Activated CD8-positive, alpha-beta T cell treated with anti-CD3 and anti-CD28 coated beads for 36 hours (primary cell): Measurements from ENCODE around the gene LMNB1. TPM values are rescaled to one million over a fixed set of nuclear protein-coding genes. Genes with fewer than 3 reads are reported as not detected.
"Not testable (repeated sequence)": the region's sequence is repeated elsewhere in the genome, so short reads cannot be mapped to it uniquely, and the experiment has no call there.

Source experiments
- ATAC-seq: fragments of 200-7000 bp; cut with Tn5 transposase; one replicate; pipeline ENCODE4 v1.10.0; 2021; ENCODE audit warnings: mild to moderate bottlenecking, moderate library complexity
- CTCF ChIA-PET: fragments of 350-600 bp; sonication (Branson Sonifier 250); formaldehyde crosslinking; loops from one replicate; lab custom pipeline; 2021; ENCODE audit warnings: antibody characterized with exemption; lab: Charles Lee
- POLR2A ChIA-PET: fragments of 350-600 bp; sonication (Branson Sonifier 250); formaldehyde crosslinking; loops from one replicate; lab custom pipeline; 2021; ENCODE audit warnings: antibody characterized with exemption; lab: Charles Lee
- DNase-seq: peaks from one replicate; pipeline ENCODE4 v3.0.0-alpha.2; 2020
- H3K27ac Mint-ChIP-seq: one replicate; pipeline ENCODE4 v1.8.0; 2021; ENCODE audit warnings: mild to moderate bottlenecking, mixed read lengths
- H3K27me3 Mint-ChIP-seq: one replicate; pipeline ENCODE4 v1.8.0; 2021; ENCODE audit warnings: mixed read lengths
- H3K36me3 Mint-ChIP-seq: one replicate; pipeline ENCODE4 v1.8.0; 2021; ENCODE audit warnings: low read depth, mixed read lengths
- H3K4me1 Mint-ChIP-seq: one replicate; pipeline ENCODE4 v1.8.0; 2021; ENCODE audit warnings: low read depth, mixed read lengths
- H3K4me3 Mint-ChIP-seq: one replicate; pipeline ENCODE4 v1.8.0; 2021; ENCODE audit warnings: mild to moderate bottlenecking, moderate library complexity, mixed read lengths
- H3K9me3 Mint-ChIP-seq: one replicate; pipeline ENCODE4 v1.8.0; 2021; ENCODE audit warnings: mixed read lengths
- CTCF ChIP-seq: fragments of 200-600 bp; IDR thresholded peaks from one replicate; pipeline ENCODE4 v1.8.0; 2022; ENCODE audit warnings: antibody characterized with exemption, mild to moderate bottlenecking
- intact Hi-C: fragments of 100-400 bp; cut with micrococcal nuclease; formaldehyde crosslinking; loops from one replicate; pipeline ENCODE4 v1.10.0; 2022
- total RNA-seq, 2 experiments: library from RNA; stranded (reverse); gene quantifications; one replicate each; pipeline ENCODE4 v1.2.3, GENCODE V29; 2021

LMNB1 gene
- total RNA-seq, 2 experiments from 2014 or later = 198 TPM

DNA sequence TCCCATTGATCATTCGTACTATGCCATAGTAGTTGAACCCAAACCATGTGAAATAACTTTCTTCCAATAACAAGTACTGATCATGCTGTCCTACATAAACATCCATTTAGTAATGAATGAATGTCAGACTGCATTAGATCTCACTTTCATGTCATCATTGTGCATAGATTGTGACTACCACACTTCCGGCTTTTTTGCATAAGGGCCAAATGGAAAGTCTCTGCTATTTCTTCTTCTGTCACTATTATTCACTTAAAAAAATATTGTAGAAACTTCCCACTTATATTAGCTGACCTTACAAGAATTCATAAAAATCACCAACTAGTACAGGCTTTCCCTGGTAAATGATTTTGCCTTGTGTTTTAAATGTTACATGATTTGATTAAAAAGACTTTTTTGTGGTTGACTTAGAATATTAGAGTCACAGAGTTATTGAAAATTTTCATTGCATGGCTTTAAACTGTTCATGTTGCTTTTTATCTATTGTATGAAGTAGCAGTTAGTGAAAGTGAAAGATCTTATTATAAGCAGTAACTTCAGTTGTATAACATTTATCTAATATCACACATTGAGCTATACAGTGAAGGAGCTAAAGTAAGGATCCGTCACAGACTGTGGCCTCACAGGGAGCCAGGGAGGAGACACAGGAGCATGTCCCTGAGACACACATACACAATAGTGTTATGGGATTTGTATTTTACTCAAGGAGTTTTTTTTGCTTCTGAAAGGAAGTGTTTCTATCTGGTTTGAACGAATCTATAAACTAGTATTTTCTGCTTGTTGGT, 33.9 kb downstream of the LMNB1 start:
- CTCF ChIA-PET = interaction anchor here (0.6 to 3.0 kb wide), 12 partner anchors 9 to 135 kb away, joined by 3 to 18 read pairs (median 5); no protein-coding TSS in a partner anchor
- H3K4me3 Mint-ChIP-seq = no peak overlapping the region
- peaks cover 30% of the 10 kb centered on the region for H3K4me1 Mint-ChIP-seq
- ATAC-seq (no peak), DNase-seq (no peak)
- H3K9me3 Mint-ChIP-seq = no peaks in the 10 kb centered on the region
- intact Hi-C loops = no loop called here
- POLR2A ChIA-PET = interaction anchor here (0.7 to 2.5 kb wide), 4 partner anchors 29 to 174 kb away, joined by 3 to 21 read pairs (median 10); partner anchors contain the start of gene LMNB1
- peak overlapping the region; percentile 92 for H3K27ac Mint-ChIP-seq
- TF ChIP-seq CTCF = no peak
- H3K36me3 Mint-ChIP-seq = peaks cover 61% of the 10 kb centered on the region
- no peaks in the 10 kb centered on the region for H3K27me3 Mint-ChIP-seq

DNA sequence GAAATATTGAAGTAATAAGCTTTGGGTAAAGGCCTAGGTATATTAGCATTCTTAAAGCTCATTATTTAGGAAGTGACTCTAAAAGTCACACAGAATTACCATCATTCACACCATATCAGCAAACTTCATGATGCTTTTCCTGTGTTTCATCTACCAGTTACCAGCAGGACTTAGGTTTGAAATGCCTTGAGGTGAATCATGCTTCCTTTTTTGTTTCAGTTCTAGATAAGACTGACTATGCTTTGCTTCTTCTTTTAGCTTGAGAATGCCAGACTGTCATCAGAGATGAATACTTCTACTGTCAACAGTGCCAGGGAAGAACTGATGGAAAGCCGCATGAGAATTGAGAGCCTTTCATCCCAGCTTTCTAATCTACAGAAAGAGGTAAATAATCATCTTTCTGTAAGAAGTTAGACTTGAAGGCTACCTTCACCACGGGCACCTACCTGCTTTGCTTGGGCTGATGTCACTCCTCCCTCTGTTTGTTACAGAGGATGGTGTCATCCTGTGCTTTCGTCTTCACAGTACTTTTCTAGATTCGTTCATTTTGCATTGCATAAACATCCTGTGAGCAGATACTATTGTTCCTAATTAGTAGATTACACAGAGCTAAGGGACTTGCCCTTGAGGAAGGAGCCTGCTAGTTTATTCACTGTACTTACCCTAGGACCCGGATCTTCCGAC, 34.7 kb downstream of the LMNB1 start:
- TF ChIP-seq CTCF = no peak
- no peaks in the 10 kb centered on the region for H3K9me3 Mint-ChIP-seq
- ChIA-PET CTCF (interaction anchor here (0.6 to 3.0 kb wide), 10 partner anchors 10 to 135 kb away, joined by 3 to 18 read pairs (median 3); no protein-coding TSS in a partner anchor), POLR2A (interaction anchor here (1.2 to 1.8 kb wide), 2 partner anchors 30 to 33 kb away, joined by 3 to 21 read pairs; partner anchors contain the start of gene LMNB1)
- H3K36me3 Mint-ChIP-seq = peaks cover 58% of the 10 kb centered on the region
- intact Hi-C loops = no loop called here
- DNase-seq (peak; percentile 48), ATAC-seq (peak; percentile 91)
- H3K27me3 Mint-ChIP-seq = no peaks in the 10 kb centered on the region
- no peak overlapping the region for H3K4me3 Mint-ChIP-seq
- H3K4me1 Mint-ChIP-seq = peaks cover 30% of the 10 kb centered on the region
- H3K27ac Mint-ChIP-seq = peak overlapping the region; percentile 92

DNA sequence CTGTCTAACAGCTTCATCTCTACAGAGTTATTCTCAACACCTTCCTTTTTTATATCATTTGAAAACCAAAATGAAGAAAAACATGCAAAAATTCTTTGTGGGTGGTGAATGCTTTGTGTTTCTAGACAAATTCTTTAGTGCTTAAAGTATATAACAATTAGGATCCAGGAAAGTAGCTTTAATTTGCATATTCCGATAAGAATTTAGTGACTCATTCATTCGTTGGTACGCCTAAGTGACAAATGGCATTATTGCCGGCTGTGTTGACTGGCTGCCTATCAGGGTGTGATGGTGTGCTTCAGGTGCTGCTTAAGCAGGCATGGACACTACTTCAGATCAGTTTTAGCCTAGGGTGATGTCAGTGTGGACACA, 35.2 kb downstream of the LMNB1 start:
- no peak for TF ChIP-seq CTCF
- Mint-ChIP-seq H3K9me3 (no peaks in the 10 kb centered on the region), H3K36me3 (peaks cover 64% of the 10 kb centered on the region), H3K4me1 (peaks cover 30% of the 10 kb centered on the region), H3K27ac (peak overlapping the region; percentile 92), H3K27me3 (no peaks in the 10 kb centered on the region), H3K4me3 (no peak overlapping the region)
- DNase-seq = no peak
- ChIA-PET POLR2A (interaction anchor here (1.2 to 1.8 kb wide), 2 partner anchors 31 to 33 kb away, joined by 3 to 21 read pairs; partner anchors contain the start of gene LMNB1), CTCF (interaction anchor here (0.9 to 3.0 kb wide), 5 partner anchors 22 to 136 kb away, joined by 3 to 18 read pairs (median 3); no protein-coding TSS in a partner anchor)
- intact Hi-C loops = no loop called here
- ATAC-seq = no peak

DNA sequence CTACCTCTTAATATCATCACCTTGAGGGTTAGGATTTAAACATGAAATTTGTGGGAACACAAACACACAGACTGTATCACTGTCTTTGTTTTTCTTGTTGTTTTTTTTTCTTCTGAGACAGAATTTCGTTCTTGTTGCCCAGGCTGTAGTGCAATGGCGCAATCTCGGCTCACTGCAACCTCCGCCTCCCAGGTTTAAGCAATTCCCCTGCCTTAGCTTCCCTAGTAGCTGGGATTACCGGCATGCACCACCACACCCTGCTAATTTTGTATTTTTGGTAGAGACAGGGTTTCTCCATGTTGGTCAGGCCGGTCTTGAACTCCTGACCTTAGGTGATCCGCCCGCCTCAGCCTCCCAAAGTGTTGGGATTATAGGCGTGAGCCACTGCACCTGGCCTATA, 36.9 kb downstream of the LMNB1 start:
- H3K27me3 Mint-ChIP-seq, H3K27ac Mint-ChIP-seq, intact Hi-C loops, CTCF ChIA-PET, DNase-seq, H3K4me3 Mint-ChIP-seq, H3K9me3 Mint-ChIP-seq, ATAC-seq: not testable (repeated sequence)
- POLR2A ChIA-PET = interaction anchor here (0.8 kb wide), 1 partner anchor 35 kb away, joined by 3 read pairs; no protein-coding TSS in a partner anchor
- Mint-ChIP-seq H3K4me1 (peaks cover 27% of the 10 kb centered on the region), H3K36me3 (peaks cover 72% of the 10 kb centered on the region)

- DNase-seq (no peak), ATAC-seq (no peak)
- Mint-ChIP-seq H3K27me3 (no peaks in the 10 kb centered on the region), H3K36me3 (peaks cover 68% of the 10 kb centered on the region), H3K4me1 (peaks cover 26% of the 10 kb centered on the region), H3K9me3 (no peaks in the 10 kb centered on the region), H3K4me3 (no peak overlapping the region), H3K27ac (no peak overlapping the region)
- no peak for TF ChIP-seq CTCF
- intact Hi-C loops = no loop called here
- POLR2A ChIA-PET = interaction anchor here (0.6 kb wide), 1 partner anchor 20 kb away, joined by 3 read pairs; no protein-coding TSS in a partner anchor
- CTCF ChIA-PET = interaction anchor here (0.9 kb wide), 1 partner anchor 157 kb away, joined by 3 read pairs; no protein-coding TSS in a partner anchor
Observed at GRCh38 chr5:126814721-126815404, 37.9 kb downstream of the LMNB1 start.
